ENCODE results near the gene C12orf75. TPM values are rescaled to one million over a fixed set of nuclear protein-coding genes. Genes with fewer than 3 reads are reported as not detected.

C12orf75 gene
- total and polyA plus RNA-seq, 12 donors, result 6.0 to 94.2 (median 10.3) TPM

DNA sequence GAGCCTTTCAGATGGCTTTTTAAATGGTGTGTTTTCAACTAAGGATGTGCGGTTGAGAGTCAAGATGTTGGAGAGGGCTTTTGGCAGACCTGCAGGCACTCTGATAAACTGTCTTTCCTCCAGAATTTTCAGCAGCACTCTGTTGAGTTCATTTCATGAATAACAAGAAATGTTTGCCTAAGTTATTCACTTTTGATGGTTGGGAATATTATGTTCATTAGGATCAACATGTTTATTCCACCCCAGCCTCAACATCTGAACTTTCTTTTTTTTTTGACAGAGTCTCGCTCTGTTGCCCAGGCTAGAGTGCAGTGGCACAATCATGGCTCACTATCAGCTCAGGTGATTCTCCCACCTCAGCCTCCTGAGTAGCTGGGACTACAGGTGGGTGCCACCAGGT is 68.4 kb downstream of the C12orf75 start:
- Histone ChIP-seq H3K4me1 (replicated peaks in 1 of 2) (no peaks in the 10 kb centered on the region), H3K27ac (no peak overlapping the region), H3K27me3 (no peaks in the 10 kb centered on the region), H3K36me3 (replicated peaks in 1 of 2) (no peaks in the 10 kb centered on the region), H3K9me3 (replicated peaks in 1 of 3) (no peaks in the 10 kb centered on the region), H3K4me3 (no peak overlapping the region)
- intact Hi-C loops (cut with DNase I), result no loop called here
- no peak for TF ChIP-seq POLR2A (IDR thresholded peaks at IDR 0.05)
- TF ChIP-seq, protein P1, sequence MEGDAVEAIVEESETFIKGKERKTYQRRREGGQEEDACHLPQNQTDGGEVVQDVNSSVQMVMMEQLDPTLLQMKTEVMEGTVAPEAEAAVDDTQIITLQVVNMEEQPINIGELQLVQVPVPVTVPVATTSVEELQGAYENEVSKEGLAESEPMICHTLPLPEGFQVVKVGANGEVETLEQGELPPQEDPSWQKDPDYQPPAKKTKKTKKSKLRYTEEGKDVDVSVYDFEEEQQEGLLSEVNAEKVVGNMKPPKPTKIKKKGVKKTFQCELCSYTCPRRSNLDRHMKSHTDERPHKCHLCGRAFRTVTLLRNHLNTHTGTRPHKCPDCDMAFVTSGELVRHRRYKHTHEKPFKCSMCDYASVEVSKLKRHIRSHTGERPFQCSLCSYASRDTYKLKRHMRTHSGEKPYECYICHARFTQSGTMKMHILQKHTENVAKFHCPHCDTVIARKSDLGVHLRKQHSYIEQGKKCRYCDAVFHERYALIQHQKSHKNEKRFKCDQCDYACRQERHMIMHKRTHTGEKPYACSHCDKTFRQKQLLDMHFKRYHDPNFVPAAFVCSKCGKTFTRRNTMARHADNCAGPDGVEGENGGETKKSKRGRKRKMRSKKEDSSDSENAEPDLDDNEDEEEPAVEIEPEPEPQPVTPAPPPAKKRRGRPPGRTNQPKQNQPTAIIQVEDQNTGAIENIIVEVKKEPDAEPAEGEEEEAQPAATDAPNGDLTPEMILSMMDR (IDR thresholded peaks at IDR 0.05), result no peak
- 91 to 98% (median 92%) methylated on average over 2 of the region's 2 CpGs for WGBS, 4 donors
- no peak for DNase-seq

DNA sequence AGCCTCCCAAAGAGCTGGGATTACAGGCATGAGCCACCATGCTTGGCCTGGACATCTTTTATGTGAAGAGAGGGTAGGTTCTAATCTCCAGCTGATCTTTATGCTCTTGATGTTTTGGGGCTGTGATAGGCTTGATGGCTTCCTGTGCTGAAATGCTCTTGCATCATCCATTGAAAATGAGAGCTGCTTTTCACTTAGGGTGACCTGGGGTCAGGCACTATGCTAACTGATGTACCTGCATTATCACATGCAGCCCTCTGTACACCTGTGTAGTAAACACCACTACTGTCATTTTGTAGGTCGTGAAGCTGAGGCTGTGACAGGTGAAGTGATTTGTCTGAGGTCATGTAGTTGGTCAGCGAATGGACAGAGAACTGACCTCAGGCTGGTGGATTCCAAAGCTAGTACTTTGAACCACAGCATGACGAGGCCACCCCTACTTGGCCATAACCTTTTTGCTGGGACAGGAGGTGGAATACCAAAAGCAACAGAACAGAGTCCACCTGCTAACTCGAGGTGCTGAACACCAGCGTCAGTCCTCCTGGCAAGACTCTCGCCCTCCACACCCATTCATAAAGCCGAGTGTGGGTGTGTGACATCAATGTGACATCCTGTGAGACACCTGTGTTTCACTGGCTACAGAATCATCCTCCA is 69.1 kb downstream of the C12orf75 start:
- H3K36me3 ChIP-seq (replicated peaks in 1 of 2), result no peaks in the 10 kb centered on the region
- H3K4me3 ChIP-seq, result no peak overlapping the region
- no peaks in the 10 kb centered on the region for H3K27me3 ChIP-seq
- intact Hi-C loops (cut with DNase I), result no loop called here
- H3K9me3 ChIP-seq (replicated peaks in 1 of 3), result no peaks in the 10 kb centered on the region
- no peak for TF ChIP-seq POLR2A (IDR thresholded peaks at IDR 0.05)
- TF ChIP-seq, protein P1 (IDR thresholded peaks at IDR 0.05), result no peak
- no peak for DNase-seq
- 87 to 93% (median 89%) methylated on average over 7 of the region's 7 CpGs for WGBS, 4 donors
- H3K27ac ChIP-seq, result no peak overlapping the region
- H3K4me1 ChIP-seq (replicated peaks in 1 of 2), result no peaks in the 10 kb centered on the region

DNA sequence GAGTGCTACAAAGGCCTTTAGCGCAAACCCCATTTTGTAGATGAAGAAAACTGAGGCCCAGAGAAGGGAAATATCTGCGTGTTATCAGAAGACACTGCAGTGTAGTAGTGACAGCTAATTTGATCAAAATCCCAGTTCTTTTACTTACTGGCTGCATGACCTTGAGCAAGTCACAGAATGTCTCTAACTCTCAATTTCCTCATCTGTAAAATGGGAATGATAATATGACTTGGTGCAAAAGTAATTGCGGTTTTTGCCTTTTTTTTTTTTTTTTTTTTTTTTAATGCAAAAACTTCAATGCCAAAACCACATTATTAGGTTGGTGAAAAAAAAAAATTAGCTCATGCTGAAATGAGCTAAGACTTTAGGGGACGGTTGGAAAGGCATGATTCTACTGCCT is 69.7 kb downstream of the C12orf75 start:
- Histone ChIP-seq H3K36me3 (replicated peaks in 1 of 2) (no peaks in the 10 kb centered on the region), H3K27me3 (no peaks in the 10 kb centered on the region), H3K4me1 (replicated peaks in 1 of 2) (no peaks in the 10 kb centered on the region), H3K9me3 (replicated peaks in 1 of 3) (no peaks in the 10 kb centered on the region), H3K27ac (no peak overlapping the region), H3K4me3 (no peak overlapping the region)
- DNase-seq, result no peak
- intact Hi-C loops (cut with DNase I), result no loop called here
- WGBS, 4 donors, result 89 to 96% (median 91%) methylated on average over 4 of the region's 4 CpGs
- TF ChIP-seq, protein P1 (IDR thresholded peaks at IDR 0.05), result no peak
- no peak for TF ChIP-seq POLR2A (IDR thresholded peaks at IDR 0.05)

DNA sequence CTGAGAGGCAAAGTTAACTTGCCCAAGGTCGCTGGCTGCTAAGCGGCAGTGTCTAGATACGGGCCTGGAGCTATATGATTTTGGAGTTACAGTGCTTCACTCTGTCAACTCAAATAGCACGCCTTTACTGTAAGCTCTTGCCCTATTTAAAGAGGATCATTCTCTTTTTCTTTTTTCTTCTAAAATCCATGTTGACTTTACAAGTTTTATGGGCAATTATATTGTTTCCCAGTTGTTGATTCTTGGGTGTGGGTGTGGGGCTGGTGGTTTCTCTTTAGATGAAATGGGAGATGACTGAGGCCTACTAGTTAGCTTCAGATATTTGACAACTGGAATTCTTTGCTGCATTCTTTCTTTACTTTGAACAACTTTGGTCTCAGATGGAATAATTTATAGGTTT is 70.7 kb downstream of the C12orf75 start:
- intact Hi-C loops (cut with DNase I), result no loop called here
- H3K36me3 ChIP-seq (replicated peaks in 1 of 2), result no peaks in the 10 kb centered on the region
- no peak overlapping the region for H3K27ac ChIP-seq

More for the DNA sequence above, 70.7 kb downstream of the C12orf75 start:
- Histone ChIP-seq H3K4me3 (no peak overlapping the region), H3K9me3 (replicated peaks in 1 of 3) (no peaks in the 10 kb centered on the region), H3K4me1 (replicated peaks in 1 of 2) (no peaks in the 10 kb centered on the region), H3K27me3 (no peaks in the 10 kb centered on the region)
- 93 to 95% (median 94%) methylated on average over 4 of the region's 4 CpGs for WGBS, 4 donors
- no peak for DNase-seq
- TF ChIP-seq, protein P1 (IDR thresholded peaks at IDR 0.05), result no peak
- TF ChIP-seq POLR2A (IDR thresholded peaks at IDR 0.05), result no peak

Data from adrenal gland (tissue), 12 donors.